Measurements from ENCODE around the gene SPEF1.

DNA sequence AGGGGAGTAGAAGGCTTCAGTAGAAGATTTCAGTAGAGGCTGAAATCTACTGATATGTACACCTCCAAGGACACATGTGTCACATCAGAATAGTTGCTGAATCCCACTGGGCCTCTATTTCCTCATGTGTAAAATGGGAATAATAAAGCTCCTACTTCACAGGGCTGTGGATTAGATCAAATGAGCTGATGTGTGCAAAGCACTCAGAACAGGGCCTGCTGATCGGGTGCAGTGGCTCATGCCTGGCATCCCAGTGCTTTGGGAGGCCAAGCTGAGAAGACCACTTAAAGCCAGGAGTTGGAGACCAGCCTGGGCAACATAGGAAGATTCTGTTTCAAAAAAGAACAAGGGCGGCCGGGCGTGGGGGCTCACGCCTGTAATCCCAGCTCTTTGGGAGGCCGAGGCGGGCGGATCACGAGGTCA, 31.0 kb upstream of the SPEF1 start:
- no peak for TF ChIP-seq POLR2A (IDR thresholded peaks at IDR 0.05; ENCODE audit: low read depth, low read length)
- TF ChIP-seq, protein P1, sequence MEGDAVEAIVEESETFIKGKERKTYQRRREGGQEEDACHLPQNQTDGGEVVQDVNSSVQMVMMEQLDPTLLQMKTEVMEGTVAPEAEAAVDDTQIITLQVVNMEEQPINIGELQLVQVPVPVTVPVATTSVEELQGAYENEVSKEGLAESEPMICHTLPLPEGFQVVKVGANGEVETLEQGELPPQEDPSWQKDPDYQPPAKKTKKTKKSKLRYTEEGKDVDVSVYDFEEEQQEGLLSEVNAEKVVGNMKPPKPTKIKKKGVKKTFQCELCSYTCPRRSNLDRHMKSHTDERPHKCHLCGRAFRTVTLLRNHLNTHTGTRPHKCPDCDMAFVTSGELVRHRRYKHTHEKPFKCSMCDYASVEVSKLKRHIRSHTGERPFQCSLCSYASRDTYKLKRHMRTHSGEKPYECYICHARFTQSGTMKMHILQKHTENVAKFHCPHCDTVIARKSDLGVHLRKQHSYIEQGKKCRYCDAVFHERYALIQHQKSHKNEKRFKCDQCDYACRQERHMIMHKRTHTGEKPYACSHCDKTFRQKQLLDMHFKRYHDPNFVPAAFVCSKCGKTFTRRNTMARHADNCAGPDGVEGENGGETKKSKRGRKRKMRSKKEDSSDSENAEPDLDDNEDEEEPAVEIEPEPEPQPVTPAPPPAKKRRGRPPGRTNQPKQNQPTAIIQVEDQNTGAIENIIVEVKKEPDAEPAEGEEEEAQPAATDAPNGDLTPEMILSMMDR (conservative IDR thresholded peaks at IDR 0.05; ENCODE audit: low read depth, low read length): no peak

All from IMR-90 (cell line).